GM12891 (cell line): ENCODE results near the gene HOXB13.

Experiments
- POLR2A ChIP-seq: IDR thresholded peaks from 2 replicates; pipeline ENCODE4 v1.6.1; 2011; ENCODE audit warnings: low read depth, low read length, control low read depth
- POLR2AphosphoS5 ChIP-seq: IDR thresholded peaks from 2 replicates; pipeline ENCODE4 v1.6.1; 2011; ENCODE audit warnings: low read depth, low read length, control low read depth
- POU2F2 ChIP-seq: IDR thresholded peaks from 2 replicates; pipeline ENCODE4 v1.6.1; 2011; ENCODE audit warnings: low read depth, mild to moderate bottlenecking, control low read depth, low read length, moderate library complexity
- SPI1 ChIP-seq: IDR thresholded peaks from 2 replicates; pipeline ENCODE4 v1.6.1; 2011; ENCODE audit warnings: low read depth, low read length, control low read depth
- TAF1 ChIP-seq: IDR thresholded peaks from 2 replicates; pipeline ENCODE4 v1.6.1; 2011; ENCODE audit warnings: low read depth, low read length, control low read depth

DNA sequence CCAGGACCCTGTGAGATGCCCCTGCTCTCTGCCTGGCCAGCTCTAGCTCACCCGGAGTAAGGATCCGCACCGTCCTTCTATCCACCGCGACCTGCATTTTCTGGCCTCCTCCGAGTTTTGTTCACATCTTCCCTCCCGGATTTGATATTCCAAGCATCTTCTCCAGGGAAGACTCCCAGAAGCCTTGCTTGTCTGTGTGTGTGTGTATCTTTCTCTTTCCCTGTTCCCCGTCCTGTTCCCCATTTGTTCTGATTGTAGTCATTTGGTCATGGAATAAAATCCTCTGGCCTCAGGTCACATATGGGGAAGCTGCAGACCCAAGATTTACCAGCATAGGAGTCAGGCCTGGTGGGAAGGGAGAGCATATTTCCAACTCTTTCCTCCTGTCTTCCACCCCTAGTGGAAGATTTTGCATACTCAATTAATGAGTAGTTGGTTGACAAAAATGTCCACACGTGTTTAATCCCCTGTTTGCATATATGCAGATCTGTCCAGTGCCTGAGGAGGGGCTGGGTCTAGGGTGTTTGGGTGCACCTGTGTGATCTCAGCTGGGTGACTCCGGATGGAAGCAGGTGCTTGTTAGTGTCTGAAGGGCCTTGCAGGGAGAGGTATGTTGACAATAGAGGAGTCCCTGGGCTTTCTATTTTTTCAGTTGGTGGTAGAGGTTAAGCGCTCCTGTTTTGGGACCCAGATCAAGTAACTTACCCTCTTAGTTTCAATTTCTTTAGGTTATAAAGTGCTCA, 8.1 kb downstream of the HOXB13 start:
- no peak for TF ChIP-seq TAF1
- TF ChIP-seq POLR2AphosphoS5 = no peak
- no peak for TF ChIP-seq POLR2A
- no peak for TF ChIP-seq SPI1
- no peak for TF ChIP-seq POU2F2
